HG03521 (cell line): Measurements from ENCODE around the gene TOP1.
"Not testable (repeated sequence)": the region's sequence is repeated elsewhere in the genome, so short reads cannot be mapped to it uniquely, and the experiment has no call there.

Experiments
- ATAC-seq: cut with Tn5 transposase; IDR thresholded peaks from one replicate; pipeline ENCODE4 v1.9.1; 2021; ENCODE audit warnings: mild to moderate bottlenecking, moderate library complexity; ENCODE audit not compliant: unreplicated experiment

Gene TOP1

DNA sequence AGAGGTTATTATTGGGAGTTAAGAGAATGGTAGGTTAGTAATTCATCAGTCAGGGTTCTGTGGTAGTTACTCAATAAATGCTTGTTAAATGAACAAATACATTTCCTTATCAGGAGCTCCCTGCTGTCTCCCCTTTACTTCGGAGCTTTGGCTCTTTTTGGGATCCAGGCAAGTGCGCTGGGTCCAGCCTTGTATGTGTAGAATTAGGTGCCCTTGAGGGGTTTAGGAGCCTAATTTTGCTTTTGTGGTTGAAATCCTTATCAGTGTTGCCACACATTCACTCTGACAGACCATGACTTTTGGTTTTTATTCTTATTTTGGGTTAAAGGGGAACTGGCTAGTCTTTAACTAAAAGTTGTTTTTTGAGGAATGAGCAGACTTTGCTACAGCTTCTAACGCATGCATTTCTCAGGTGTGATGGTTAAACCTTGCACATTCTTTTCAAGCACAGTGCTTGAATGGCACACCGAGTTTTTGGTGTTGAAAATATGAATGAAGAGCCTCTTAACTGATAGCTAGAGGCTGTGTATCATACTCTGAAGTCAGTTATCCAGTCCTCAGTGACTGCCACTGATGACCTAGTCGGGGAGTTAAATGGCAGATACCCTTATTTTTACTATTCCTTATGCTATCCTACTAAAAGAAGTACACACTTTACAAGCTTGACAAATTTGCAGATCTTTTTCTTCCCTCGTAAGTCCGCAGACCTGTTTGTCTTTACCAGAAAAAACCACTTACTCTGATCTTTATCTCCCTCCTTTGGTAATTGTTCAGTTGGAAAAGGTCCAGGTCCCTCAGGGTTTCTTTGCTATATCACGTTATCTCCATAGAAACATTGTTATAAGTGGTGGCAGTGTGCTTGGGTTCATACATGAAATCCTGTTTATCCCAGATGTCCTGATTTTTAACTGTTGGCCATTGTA, 58.0 kb downstream of the TOP1 start:
- no peak for ATAC-seq

DNA sequence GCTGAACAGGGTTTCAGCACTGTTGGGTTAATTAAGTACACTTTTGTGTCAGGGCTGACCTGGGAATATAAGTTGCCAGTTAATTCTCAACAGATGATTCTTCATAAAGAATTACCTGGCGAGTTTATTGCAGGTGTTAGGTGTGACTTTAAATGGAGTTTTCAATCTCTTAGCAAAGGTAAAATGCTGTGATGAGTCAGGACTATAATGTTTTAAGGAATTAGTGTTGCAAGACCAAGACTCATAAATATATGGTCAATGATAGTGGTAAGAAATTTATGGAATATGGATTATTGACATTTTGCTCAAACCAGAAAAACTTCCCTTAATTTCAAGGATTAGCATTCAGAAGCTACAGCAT, 58.7 kb downstream of the TOP1 start:
- ATAC-seq: no peak

- no peak for ATAC-seq
Measured at GRCh38 chr20:41087777-41088176, 59.2 kb downstream of the TOP1 start.

DNA sequence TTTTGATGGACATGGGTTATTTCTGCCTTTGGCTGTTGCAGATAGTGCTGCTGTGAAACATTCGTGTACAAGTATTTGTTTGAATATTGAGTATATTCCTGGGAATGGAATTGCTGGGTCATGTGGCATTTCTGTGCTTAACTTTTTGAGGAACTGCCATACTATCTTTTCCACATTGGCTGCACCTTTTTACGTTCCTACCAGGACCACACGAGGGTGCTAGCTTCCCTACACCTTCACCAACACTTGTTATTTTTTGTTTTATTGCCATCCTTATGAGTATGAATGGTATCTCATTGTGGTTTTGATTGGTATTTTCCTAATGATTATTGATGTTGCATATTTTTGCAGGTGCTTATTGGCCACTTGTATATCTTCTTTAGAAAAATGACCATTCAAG, 60.9 kb downstream of the TOP1 start:
- no peak for ATAC-seq

DNA sequence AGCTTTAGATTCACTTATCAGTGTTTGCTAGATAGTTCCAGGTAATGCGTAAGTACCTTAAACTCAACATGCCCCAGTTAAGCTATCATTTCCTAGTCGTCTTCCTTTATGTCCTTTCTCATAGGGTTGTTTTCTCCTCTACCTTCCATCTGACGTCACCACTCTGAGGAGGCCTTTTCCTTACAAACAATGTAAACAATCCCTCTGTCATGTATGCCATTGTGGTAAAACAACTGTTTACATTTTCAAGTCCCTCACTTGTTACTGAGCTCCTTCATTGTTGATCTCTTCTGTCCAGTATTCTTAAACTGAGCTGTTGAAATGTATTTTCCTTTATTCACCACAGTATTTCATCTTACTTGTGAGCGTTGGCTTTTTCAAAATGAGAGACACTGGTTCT, 63.3 kb downstream of the TOP1 start:
- no peak for ATAC-seq

- ATAC-seq: no peak
Measured at GRCh38 chr20:41094353-41095055, 65.9 kb downstream of the TOP1 start.

DNA sequence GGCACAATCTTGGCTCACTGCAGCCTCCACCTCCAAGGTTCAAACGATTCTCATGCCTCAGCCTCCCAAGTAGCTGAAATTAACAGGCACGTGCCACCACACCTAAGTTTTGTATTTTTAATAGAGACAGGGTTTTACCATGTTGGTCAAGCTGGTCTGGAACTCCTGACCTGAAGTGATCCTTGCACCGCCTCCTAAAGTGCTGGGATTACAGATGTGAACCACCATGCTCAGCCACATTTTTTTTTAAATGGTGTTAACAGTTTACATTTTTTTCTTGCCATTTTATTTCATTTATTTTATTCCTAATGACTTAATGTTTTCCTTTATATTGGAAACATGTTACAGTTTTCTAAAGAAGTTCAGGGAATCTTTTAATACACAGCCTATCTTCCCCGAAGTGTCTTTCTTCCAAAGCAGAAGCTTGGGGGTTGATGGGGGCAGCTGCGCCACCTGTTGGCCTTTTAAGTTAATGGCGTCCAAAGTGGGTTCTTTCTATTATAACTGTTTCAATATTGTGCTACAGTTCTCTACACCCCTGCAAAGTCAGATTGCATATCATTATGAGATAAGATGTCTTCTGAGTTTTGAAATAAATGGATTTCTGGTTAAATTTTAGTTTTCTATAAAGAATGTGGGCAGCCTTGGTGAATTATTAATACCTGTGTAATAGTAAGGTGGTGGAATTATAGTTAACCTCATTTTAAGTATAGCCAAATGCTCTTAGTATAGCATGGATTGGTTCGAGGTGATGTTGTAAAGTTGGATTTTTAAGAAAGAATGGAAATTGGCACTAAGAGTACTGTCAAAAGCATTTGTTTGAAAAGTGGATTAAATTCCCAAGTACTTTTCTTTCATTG, 66.7 kb downstream of the TOP1 start:
- ATAC-seq: no peak

DNA sequence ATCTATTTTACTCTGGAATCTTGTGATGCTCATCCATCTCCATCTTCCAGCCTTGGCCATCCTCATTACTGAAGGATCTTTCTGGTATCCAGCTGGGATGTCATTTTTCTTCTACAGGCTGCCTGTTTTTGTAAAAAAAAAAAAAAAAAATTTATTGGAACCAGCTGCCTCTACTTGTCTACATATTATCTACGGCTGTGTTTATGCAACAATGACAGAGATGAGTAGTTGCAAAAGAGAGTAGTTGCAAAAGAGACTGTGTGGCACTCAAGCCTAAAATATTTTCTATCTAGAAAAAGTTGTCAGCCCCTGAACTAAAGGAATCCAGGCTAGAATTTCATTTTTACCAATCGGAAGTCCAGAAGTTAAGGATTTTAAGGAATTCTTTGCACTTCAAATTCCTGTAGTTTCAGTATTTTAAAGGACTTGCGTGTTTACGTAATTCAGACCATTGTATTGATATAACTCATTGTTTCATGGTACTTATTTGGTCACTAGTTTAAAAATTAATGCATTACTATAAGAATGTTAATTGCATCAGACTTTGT, 70.2 kb downstream of the TOP1 start:
- no peak for ATAC-seq

- ATAC-seq: no peak
Measured at GRCh38 chr20:41100001-41100480, 71.4 kb downstream of the TOP1 start.

GRCh38 chr20:41101660-41102059, 73.0 kb downstream of the TOP1 start:
- ATAC-seq: no peak

DNA sequence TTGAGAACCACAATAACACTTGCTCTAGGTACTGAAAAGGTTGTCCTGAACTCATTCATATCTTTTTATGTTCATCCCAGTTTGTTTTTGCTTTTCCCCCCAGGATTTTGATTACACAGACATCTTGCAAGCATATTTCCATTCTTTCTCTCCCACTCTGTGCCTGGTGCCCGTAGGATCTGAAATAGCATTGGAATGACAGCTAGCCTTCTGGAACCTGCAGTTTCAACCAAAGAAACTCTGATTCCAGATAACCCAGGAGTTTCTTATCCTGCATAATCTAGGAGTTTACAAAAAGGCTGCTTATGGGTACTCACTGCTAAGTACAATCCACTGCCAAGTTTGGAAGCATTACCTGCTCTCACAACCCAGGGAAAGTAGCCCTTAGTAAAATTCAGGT, 79.9 kb downstream of the TOP1 start:
- ATAC-seq: no peak

DNA sequence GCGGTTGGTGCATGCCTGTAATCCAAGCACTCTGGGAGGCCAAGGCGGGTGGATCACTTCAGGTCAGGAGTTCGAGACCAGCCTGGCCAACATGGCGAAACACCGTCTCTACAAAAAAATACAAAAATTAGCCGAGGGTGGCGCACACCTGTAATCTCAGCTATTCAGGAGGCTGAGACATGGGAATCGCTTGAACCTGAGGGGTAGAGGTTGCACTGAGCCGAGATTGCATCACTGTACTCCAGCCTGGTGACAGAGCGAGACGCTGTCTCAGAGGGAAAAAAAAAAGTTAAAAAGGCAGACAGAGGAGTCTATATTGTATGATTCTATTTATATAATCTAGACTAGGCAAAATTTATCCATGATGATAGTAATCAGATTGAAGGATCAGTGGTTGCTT, 81.4 kb downstream of the TOP1 start:
- ATAC-seq: no peak

GRCh38 chr20:41110930-41111577, 82.4 kb downstream of the TOP1 start:
- no peak for ATAC-seq

GRCh38 chr20:41111578-41111951, 82.9 kb downstream of the TOP1 start:
- no peak for ATAC-seq

GRCh38 chr20:41116282-41116956, 87.8 kb downstream of the TOP1 start:
- no peak for ATAC-seq

DNA sequence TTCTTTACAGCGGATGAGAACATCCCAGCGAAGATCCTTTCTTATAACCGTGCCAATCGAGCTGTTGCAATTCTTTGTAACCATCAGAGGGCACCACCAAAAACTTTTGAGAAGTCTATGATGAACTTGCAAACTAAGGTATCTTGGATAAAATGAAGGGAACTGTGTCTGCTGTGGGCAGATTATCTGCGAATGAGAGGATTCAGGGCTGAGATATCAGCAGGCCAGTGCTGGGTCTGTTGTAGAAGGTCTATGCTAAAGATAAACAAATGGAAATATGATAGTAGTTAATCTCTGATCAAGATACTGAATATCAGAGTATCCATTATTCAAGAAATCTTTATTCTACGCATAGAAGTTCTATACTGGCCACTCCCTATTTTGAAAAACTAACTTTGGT, 89.5 kb downstream of the TOP1 start:
- not testable (repeated sequence) for ATAC-seq

- ATAC-seq: no peak
Measured at GRCh38 chr20:41118632-41119031, 90.0 kb downstream of the TOP1 start.

DNA sequence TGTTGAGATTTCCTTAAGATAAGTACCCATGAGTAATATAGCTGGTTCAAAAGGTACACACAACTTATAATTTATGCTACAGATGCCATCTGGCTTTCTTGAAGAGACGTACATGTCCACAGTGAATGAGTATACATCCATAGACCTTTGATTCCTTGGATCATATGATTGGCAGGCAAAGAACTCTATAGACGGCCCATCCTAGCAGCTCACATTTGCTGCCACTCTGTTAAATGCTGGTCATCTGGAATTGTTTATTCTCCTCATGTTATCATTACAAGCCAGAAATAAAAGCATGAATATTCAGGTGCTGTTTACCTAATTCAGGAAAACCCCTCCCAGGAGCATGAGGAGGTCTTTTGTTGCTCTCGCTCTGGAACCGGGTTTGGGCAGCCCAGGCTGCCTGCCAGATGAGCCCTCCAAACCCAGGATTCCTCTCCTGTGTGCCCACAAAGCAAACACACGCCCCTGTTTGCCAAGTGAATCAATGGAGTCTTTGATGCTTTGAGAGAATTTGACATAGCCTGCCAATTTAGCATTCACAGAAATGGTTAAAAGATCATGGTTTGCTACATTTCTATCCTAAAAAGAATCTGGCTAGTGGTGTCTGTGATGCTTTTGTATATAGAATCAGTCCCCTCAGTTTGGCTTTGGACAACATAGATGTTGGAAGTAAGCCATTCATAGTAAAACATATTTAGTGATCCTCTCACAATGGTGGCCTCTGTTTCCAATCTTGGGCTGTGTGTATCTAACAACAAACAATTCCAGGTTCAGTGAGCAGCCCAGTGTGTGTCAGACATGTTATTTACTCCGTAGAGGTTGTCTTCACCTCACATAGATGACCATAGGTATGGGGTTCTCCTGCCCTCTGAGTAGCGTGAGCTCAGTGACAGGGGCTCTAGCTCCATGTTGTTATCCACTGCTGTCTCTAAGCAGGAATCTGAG, 91.3 kb downstream of the TOP1 start:
- ATAC-seq: no peak

GRCh38 chr20:41121399-41121798, 92.8 kb downstream of the TOP1 start:
- ATAC-seq: no peak
